Measurements from ENCODE around the gene ITGB4.
"Not testable (repeated sequence)": the region's sequence is repeated elsewhere in the genome, so short reads cannot be mapped to it uniquely, and the experiment has no call there.

The ITGB4 gene

DNA sequence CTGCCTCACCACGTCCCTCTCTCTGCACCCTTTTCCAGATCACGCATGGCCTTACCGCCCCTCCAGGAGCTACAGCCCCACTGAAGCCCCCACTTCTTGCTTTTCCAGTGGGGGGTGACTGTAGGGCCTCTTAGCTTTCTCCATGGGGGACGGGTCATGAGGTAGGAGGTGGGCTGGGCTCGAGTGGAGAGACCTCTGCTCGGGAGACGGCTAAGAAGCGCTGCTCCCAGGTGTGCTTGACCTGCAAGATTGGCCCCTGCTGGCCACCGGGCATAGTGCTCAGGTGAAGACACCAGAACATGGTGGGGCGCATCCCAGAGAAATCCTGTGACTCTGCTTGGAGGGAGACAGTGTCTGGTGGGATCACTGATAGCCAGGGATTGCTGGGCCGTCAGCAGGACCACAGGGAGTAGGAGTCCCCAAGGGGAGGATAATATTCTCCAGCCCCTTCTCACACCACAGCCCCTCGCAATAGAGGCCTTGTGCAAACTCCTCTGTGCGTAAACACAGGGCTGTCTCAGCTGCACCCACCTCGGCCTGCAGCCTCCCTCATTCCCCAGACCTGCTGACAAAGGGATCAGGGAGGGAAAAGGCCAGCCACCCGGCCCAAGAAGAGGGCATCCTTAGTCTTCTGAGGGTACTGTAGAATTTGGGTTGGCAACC is 52.7 kb downstream of the ITGB4 start:
- DNase-seq (ENCODE audit: low read depth, low spot score), result no peak
- no peak overlapping the region for H3K4me3 ChIP-seq (ENCODE audit: low read depth, low read length)
- TF ChIP-seq, protein P1, sequence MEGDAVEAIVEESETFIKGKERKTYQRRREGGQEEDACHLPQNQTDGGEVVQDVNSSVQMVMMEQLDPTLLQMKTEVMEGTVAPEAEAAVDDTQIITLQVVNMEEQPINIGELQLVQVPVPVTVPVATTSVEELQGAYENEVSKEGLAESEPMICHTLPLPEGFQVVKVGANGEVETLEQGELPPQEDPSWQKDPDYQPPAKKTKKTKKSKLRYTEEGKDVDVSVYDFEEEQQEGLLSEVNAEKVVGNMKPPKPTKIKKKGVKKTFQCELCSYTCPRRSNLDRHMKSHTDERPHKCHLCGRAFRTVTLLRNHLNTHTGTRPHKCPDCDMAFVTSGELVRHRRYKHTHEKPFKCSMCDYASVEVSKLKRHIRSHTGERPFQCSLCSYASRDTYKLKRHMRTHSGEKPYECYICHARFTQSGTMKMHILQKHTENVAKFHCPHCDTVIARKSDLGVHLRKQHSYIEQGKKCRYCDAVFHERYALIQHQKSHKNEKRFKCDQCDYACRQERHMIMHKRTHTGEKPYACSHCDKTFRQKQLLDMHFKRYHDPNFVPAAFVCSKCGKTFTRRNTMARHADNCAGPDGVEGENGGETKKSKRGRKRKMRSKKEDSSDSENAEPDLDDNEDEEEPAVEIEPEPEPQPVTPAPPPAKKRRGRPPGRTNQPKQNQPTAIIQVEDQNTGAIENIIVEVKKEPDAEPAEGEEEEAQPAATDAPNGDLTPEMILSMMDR (IDR thresholded peaks at IDR 0.05; ENCODE audit: low read depth, low read length), result no peak
- in situ Hi-C loops (cut with HindIII; ENCODE audit: low sequenced_read_pairs), result no loop called here

DNA sequence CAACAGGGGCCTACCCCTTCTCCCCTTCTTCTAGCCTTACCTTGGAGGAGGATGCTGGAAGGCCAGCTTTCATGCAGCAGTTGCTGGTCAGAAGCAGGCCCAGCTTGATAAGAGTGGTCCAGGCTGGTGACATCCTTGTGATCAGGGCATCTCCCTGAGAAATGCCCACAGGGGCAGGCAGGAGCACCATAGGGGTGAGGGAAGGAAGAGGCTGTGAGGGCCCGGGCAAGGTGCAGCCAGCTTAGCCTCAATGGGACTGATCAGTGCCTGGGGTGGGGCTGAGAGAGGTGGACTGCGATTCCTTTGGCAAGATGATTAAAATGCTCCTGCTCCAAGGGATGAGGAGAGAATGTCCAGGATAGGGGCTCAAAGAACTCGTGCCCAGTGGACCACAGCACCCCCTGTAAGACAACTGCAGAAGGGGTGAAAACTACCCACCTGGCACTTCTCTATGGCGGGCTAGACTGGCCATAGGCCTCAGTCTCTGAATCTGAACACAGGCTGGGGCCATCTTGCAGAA is 53.3 kb downstream of the ITGB4 start:
- no peak for DNase-seq (ENCODE audit: low read depth, low spot score)
- in situ Hi-C loops (cut with HindIII; ENCODE audit: low sequenced_read_pairs), result no loop called here
- no peak overlapping the region for H3K4me3 ChIP-seq (ENCODE audit: low read depth, low read length)
- TF ChIP-seq, protein P1 (IDR thresholded peaks at IDR 0.05; ENCODE audit: low read depth, low read length), result no peak

DNA sequence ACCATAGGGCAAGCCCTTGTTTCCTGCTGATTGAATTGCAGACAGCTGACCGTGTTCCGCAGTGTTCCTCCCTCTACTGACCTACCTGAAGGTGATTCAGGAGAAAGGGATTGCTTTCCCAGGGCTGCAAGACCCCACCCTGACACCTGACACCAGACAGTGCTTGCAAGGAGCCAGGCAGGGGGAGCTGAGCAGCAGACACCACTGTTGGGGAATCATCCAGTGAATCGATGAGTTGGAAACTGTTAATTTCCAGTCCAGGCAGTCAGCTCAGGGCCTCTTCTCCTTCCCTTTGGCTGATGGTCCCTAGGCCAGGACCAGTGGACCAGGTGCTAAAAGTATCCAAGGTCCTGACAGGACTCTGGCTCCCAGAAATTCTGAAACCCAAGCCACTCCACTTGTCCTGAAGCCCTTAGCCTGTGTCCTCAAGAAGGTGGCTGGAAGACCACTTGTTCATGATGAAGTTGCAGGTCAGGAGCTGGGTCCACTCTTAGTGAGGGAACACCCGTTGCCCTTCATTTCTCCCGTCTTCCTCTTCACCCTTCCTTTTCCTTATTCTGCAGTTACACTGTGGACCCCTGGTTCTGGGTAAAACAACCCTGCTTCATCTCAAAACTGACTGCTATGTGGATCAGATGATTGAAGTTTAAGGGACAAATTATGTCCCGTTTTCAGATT is 53.9 kb downstream of the ITGB4 start:
- peak; percentile 34 for DNase-seq (ENCODE audit: low read depth, low spot score)
- in situ Hi-C loops (cut with HindIII; ENCODE audit: low sequenced_read_pairs), result no loop called here
- no peak overlapping the region for H3K4me3 ChIP-seq (ENCODE audit: low read depth, low read length)
- TF ChIP-seq, protein P1 (IDR thresholded peaks at IDR 0.05; ENCODE audit: low read depth, low read length), result no peak

DNA sequence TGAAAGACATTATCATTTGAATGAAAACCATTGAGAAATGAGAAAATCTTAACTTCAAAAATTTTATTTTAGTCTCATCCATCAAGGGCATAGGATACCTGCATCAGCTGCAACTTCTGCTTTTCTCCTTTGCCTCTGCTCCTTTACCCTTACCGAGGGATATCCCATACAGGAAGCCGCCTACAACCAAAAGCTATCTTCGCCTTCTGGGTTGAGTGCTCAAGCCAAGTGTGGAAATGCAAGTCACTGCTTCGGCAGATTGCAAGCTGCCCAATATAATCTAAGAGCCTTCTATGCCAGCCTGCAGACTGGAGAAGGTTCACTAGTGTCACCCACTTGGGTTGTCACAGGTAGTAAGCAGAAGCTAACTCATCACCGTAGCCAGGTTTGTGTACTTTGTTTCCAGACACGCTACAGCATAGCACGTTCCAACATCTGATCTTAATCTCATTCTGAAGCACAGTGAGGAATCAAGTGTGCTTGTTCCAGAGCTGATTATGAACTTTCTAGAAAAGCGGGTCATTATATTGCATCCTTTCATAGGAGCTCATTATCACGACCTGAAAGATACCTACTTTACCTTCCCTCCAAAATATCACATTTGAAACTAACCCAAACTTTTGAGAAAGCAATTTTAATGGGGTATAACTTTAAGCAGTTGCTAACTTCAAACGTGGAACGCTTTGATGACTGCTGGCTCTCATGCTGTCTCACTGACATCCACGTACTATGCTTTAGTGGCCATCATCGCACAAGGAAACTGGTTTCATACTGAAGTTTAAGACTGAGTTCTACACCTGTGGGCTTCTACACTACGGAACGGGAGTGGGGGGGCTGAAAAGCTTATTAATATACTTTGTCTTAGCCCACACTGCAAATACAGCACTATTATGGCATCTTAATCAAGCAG is 55.4 kb downstream of the ITGB4 start:
- peak overlapping the region; percentile 96 for H3K4me3 ChIP-seq (ENCODE audit: low read depth, low read length)
- TF ChIP-seq, protein P1 (IDR thresholded peaks at IDR 0.05; ENCODE audit: low read depth, low read length), result no peak
- no peak for DNase-seq (ENCODE audit: low read depth, low spot score)
- in situ Hi-C loops (cut with HindIII; ENCODE audit: low sequenced_read_pairs), result no loop called here

DNA sequence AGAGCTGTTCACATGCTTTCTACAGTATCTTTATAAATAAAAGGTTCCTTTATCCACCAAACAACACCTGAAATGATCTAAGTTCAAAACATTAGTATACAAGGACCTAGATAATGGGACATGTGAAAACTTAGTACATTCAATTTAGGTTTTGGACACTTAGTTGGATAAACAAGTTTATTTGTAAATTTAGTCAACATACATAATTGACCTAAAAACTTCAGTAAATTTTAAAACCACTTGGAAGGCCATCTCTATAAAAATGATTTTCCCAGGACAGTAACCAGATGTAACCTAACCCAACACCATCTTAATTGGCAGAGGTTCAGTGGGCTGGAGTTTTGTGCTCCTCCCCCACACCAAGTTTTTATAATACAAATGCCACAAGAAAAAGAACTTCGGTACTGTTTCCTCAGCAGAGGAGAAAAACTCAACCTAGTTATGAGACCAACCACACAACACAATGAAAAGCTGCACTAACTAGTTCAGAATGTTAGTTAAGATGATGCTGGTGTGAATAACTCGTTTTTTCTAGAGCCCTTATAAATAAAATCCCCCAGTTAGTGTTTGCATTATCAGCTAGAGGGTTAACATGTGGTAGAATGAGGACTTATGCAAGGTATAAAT is 56.1 kb downstream of the ITGB4 start:
- peak overlapping the region; percentile 96 for H3K4me3 ChIP-seq (ENCODE audit: low read depth, low read length)
- in situ Hi-C loops (cut with HindIII; ENCODE audit: low sequenced_read_pairs), result no loop called here
- TF ChIP-seq, protein P1 (IDR thresholded peaks at IDR 0.05; ENCODE audit: low read depth, low read length), result no peak
- no peak for DNase-seq (ENCODE audit: low read depth, low spot score)

DNA sequence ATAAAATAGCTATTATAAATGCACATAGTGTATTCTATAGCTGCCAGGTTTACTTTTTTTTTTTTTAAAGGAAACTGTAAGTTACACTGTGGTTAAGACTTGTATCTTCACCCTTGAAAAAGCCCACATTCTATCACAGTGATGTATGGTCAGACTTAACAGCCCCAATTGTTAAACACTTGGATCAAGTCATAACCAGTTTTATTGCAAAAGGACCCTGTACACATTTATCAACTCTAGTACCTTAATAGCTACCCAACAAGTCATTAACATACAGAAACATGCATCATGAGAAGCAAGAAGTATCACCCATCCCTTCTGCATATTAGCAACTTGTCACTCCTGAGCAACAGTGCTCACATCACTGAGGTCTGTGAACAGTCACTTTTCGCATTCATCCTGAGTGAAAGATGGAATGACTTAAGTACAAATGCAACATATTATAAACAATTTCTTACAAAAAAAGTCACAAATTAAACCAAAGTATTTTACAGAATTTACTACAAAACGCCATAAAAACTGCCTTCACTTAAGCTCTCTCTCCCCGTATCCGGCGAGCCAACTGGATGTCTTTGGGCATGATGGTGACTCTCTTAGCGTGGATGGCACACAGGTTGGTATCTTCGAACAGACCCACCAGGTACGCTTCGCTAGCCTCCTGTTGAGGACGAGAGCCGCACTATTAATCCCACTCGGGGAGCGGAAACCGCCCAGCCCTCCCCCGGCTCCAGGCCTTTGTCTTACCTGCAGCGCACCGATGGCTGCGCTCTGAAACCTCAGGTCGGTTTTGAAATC is 57.0 kb downstream of the ITGB4 start:
- in situ Hi-C loops (cut with HindIII; ENCODE audit: low sequenced_read_pairs); DNase-seq (ENCODE audit: low read depth, low spot score): not testable (repeated sequence)
- peak overlapping the region; percentile 96 for H3K4me3 ChIP-seq (ENCODE audit: low read depth, low read length)
